Neural cell (in vitro differentiated cells): ENCODE data around the gene TMF1. TPM values are rescaled to one million over a fixed set of nuclear protein-coding genes. Genes with fewer than 3 reads are reported as not detected.

Experiments used
- H2AFZ ChIP-seq: fragments of 200-600, 300-800 bp; sonication (generic), shearing (Covaris generic); 2 replicates; pipeline ENCODE4 v1.6.0; 2014; ENCODE audit warnings: low read depth, mild to moderate bottlenecking, antibody characterized with exemption, low read length, moderate library complexity
- H3F3A ChIP-seq: fragments of 200-600 bp; shearing (Covaris generic); 2 replicates; pipeline ENCODE4 v1.6.1; 2016; ENCODE audit warnings: mild to moderate bottlenecking, moderate library complexity, mixed read lengths, antibody characterized with exemption, low read length; ENCODE audit not compliant: insufficient read depth, poor library complexity, severe bottlenecking
- H3K27ac ChIP-seq: fragments of 200-600, 300-800 bp; sonication (generic), shearing (Covaris generic); 2 replicates; pipeline ENCODE4 v1.5.1; 2014; ENCODE audit warnings: mild to moderate bottlenecking, low read length, moderate library complexity
- H3K27me3 ChIP-seq: fragments of 300-800, 200-600 bp; sonication (generic), shearing (Covaris generic); 2 replicates; pipeline ENCODE4 v1.6.0; 2014; ENCODE audit warnings: mild to moderate bottlenecking, low read depth, low read length, moderate library complexity; ENCODE audit not compliant: insufficient read depth
- H3K36me3 ChIP-seq: fragments of 300-800, 200-600 bp; sonication (generic), shearing (Covaris generic); 2 replicates; pipeline ENCODE4 v1.5.1; 2014; ENCODE audit warnings: mild to moderate bottlenecking, antibody characterized with exemption, low read length, moderate library complexity; ENCODE audit not compliant: insufficient read depth
- H3K4me2 ChIP-seq: fragments of 300-800, 200-600 bp; sonication (generic), shearing (Covaris generic); 2 replicates; pipeline ENCODE4 v1.6.0; 2014; ENCODE audit warnings: mild to moderate bottlenecking, low read length
- H3K4me3 ChIP-seq: fragments of 300-800, 200-600 bp; sonication (generic), shearing (Covaris generic); 2 replicates; pipeline ENCODE4 v1.5.1; 2014; ENCODE audit warnings: mild to moderate bottlenecking, low read length, moderate library complexity
- H3K79me2 ChIP-seq: fragments of 200-600 bp; shearing (Covaris generic); replicated peaks from 2 replicates; pipeline ENCODE4 v1.6.0; 2014; ENCODE audit warnings: mild to moderate bottlenecking, low read length, moderate library complexity; ENCODE audit not compliant: insufficient read depth
- H3K9ac ChIP-seq: fragments of 300-800, 200-600 bp; sonication (generic), shearing (Covaris generic); 2 replicates; pipeline ENCODE4 v1.6.1; 2016; ENCODE audit warnings: mild to moderate bottlenecking, low read length, mixed read lengths
- H3K9me2 ChIP-seq: fragments of 200-600 bp; shearing (Covaris generic); 2 replicates; pipeline ENCODE4 v1.6.1; 2016; ENCODE audit warnings: mild to moderate bottlenecking, low read length, mixed read lengths; ENCODE audit not compliant: insufficient read depth
- H3K9me3 ChIP-seq: fragments of 200-600, 300-800 bp; sonication (generic), shearing (Covaris generic); 2 replicates; pipeline ENCODE4 v1.6.1; 2016; ENCODE audit warnings: mild to moderate bottlenecking, mixed run types, low read length, moderate library complexity, mixed read lengths
- H4K20me1 ChIP-seq: fragments of 200-600 bp; shearing (Covaris generic); 2 replicates; pipeline ENCODE4 v1.6.1; 2016; ENCODE audit warnings: mild to moderate bottlenecking, mixed run types; ENCODE audit not compliant: insufficient read depth
- EP300 ChIP-seq: fragments of 450-650 bp; conservative IDR thresholded peaks from 2 replicates; pipeline ENCODE4 v1.6.1; 2014; ENCODE audit warnings: antibody characterized with exemption, mild to moderate bottlenecking, moderate library complexity; ENCODE audit not compliant: poor library complexity, severe bottlenecking
- EZH2 ChIP-seq: fragments of 200-600, 300-800 bp; shearing (Covaris generic), sonication (generic); IDR thresholded peaks from 2 replicates; pipeline ENCODE4 v1.6.1; 2014; ENCODE audit warnings: antibody characterized with exemption, low read length, borderline replicate concordance, mild to moderate bottlenecking; ENCODE audit not compliant: insufficient read depth, poor library complexity, severe bottlenecking
- MXI1 ChIP-seq: fragments of 450-650 bp; conservative IDR thresholded peaks from 2 replicates; pipeline ENCODE4 v1.6.1; 2014; ENCODE audit warnings: antibody characterized with exemption, mild to moderate bottlenecking; ENCODE audit not compliant: poor library complexity, severe bottlenecking
- POLR2AphosphoS5 ChIP-seq: IDR thresholded peaks from 2 replicates; pipeline ENCODE4 v1.6.1; 2012
- RAD21 ChIP-seq: fragments of 450-650 bp; conservative IDR thresholded peaks from 2 replicates; pipeline ENCODE4 v1.6.1; 2014; ENCODE audit warnings: antibody characterized with exemption, mild to moderate bottlenecking, moderate library complexity
- SMC3 ChIP-seq: fragments of 450-650 bp; conservative IDR thresholded peaks from 2 replicates; pipeline ENCODE4 v1.6.1; 2014; ENCODE audit warnings: antibody characterized with exemption, mild to moderate bottlenecking, moderate library complexity; ENCODE audit not compliant: poor library complexity
- TAF1 ChIP-seq: IDR thresholded peaks from 2 replicates; pipeline ENCODE4 v1.6.1; 2012; ENCODE audit warnings: low read depth
- polyA plus RNA-seq: library from polyadenylated mRNA; depleted of rRNA; stranded (reverse); fragments of >200 nt; gene quantifications from 2 replicates; pipeline ENCODE4 v1.2.3, GENCODE V29; 2014
- TF ChIP-seq, protein P1 (sequence below): fragments of 450-650 bp; IDR thresholded peaks from 2 replicates; pipeline ENCODE4 v1.5.1; 2014; ENCODE audit warnings: antibody characterized with exemption, mild to moderate bottlenecking, moderate library complexity; ENCODE audit not compliant: poor library complexity, severe bottlenecking
- TF ChIP-seq, protein P2 (sequence below): IDR thresholded peaks from 2 replicates; pipeline ENCODE4 v1.6.1; 2012; ENCODE audit warnings: borderline replicate concordance

The TMF1 gene
- polyA plus RNA-seq, 1 donor from 2014 or later: 21.4 TPM

DNA sequence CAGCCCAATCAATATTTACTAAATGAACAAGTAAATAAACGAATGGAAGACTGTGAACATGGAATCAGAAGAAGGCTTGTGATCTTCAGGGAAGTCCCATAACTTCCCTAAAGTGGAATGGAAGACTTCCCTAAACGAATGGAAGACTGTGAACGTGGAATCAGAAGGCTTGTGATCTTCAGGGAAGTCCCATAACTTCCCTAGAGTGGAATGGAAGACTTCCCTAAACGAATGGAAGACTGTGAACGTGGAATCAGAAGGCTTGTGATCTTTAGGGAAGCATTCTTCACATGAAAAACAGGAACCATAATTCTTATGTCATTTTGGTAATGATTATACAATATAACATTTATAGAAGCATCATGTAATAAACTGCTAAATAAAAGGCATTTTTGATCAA, 77.4 kb downstream of the TMF1 start:
- no peaks in the 10 kb centered on the region for H4K20me1 ChIP-seq
- no peak overlapping the region for H2AFZ ChIP-seq
- H3K9me2 ChIP-seq: no peaks in the 10 kb centered on the region
- H3K4me3 ChIP-seq: no peak overlapping the region
- no peaks in the 10 kb centered on the region for H3K36me3 ChIP-seq
- no peak overlapping the region for H3K27ac ChIP-seq
- no peaks in the 10 kb centered on the region for H3F3A ChIP-seq
- no peaks in the 10 kb centered on the region for H3K9me3 ChIP-seq
- TF ChIP-seq EZH2: no peak
- no peak for TF ChIP-seq RAD21
- TF ChIP-seq, protein P1, sequence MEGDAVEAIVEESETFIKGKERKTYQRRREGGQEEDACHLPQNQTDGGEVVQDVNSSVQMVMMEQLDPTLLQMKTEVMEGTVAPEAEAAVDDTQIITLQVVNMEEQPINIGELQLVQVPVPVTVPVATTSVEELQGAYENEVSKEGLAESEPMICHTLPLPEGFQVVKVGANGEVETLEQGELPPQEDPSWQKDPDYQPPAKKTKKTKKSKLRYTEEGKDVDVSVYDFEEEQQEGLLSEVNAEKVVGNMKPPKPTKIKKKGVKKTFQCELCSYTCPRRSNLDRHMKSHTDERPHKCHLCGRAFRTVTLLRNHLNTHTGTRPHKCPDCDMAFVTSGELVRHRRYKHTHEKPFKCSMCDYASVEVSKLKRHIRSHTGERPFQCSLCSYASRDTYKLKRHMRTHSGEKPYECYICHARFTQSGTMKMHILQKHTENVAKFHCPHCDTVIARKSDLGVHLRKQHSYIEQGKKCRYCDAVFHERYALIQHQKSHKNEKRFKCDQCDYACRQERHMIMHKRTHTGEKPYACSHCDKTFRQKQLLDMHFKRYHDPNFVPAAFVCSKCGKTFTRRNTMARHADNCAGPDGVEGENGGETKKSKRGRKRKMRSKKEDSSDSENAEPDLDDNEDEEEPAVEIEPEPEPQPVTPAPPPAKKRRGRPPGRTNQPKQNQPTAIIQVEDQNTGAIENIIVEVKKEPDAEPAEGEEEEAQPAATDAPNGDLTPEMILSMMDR: no peak
- no peak for TF ChIP-seq EP300
- TF ChIP-seq POLR2AphosphoS5: no peak
- TF ChIP-seq SMC3: no peak
- TF ChIP-seq, protein P2, sequence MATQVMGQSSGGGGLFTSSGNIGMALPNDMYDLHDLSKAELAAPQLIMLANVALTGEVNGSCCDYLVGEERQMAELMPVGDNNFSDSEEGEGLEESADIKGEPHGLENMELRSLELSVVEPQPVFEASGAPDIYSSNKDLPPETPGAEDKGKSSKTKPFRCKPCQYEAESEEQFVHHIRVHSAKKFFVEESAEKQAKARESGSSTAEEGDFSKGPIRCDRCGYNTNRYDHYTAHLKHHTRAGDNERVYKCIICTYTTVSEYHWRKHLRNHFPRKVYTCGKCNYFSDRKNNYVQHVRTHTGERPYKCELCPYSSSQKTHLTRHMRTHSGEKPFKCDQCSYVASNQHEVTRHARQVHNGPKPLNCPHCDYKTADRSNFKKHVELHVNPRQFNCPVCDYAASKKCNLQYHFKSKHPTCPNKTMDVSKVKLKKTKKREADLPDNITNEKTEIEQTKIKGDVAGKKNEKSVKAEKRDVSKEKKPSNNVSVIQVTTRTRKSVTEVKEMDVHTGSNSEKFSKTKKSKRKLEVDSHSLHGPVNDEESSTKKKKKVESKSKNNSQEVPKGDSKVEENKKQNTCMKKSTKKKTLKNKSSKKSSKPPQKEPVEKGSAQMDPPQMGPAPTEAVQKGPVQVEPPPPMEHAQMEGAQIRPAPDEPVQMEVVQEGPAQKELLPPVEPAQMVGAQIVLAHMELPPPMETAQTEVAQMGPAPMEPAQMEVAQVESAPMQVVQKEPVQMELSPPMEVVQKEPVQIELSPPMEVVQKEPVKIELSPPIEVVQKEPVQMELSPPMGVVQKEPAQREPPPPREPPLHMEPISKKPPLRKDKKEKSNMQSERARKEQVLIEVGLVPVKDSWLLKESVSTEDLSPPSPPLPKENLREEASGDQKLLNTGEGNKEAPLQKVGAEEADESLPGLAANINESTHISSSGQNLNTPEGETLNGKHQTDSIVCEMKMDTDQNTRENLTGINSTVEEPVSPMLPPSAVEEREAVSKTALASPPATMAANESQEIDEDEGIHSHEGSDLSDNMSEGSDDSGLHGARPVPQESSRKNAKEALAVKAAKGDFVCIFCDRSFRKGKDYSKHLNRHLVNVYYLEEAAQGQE: no peak
- TF ChIP-seq MXI1: no peak
- no peak for TF ChIP-seq TAF1
- no peak overlapping the region for H3K9ac ChIP-seq
- no peaks in the 10 kb centered on the region for H3K27me3 ChIP-seq
- H3K4me2 ChIP-seq: no peak overlapping the region
- H3K79me2 ChIP-seq: no peaks in the 10 kb centered on the region

DNA sequence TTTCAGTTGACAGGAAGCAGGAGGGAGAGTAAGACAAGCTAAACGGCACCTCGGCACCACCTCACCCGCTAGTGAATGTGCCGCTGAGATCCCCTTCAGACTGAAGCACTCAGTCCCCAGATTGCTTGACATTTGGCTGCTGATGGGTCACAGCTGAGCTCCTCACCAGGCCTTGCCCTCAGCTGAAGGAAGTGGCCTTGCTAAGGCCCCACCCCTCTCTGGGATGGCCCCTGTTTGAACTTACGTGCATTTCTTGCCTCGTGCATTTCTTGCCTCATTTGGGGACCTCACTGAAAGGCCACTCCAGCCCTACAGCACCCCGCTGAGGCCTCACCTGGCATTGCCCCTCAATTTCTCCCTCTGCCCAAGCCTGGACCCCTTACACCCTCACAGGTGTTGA, 78.5 kb downstream of the TMF1 start:
- Histone ChIP-seq H3K4me3 (no peak overlapping the region), H3K27ac (no peak overlapping the region), H3K9ac (no peak overlapping the region), H3K4me2 (no peak overlapping the region), H4K20me1 (no peaks in the 10 kb centered on the region), H3K27me3 (no peaks in the 10 kb centered on the region), H3K9me2 (no peaks in the 10 kb centered on the region), H3K9me3 (no peaks in the 10 kb centered on the region), H3K79me2 (no peaks in the 10 kb centered on the region), H3K36me3 (no peaks in the 10 kb centered on the region), H2AFZ (no peak overlapping the region), H3F3A (no peaks in the 10 kb centered on the region)
- no peak for TF ChIP-seq MXI1
- TF ChIP-seq EZH2: no peak
- TF ChIP-seq, protein P2: no peak
- no peak for TF ChIP-seq SMC3
- no peak for TF ChIP-seq RAD21
- TF ChIP-seq, protein P1: no peak
- no peak for TF ChIP-seq POLR2AphosphoS5
